Hepatocyte (in vitro differentiated cells): ENCODE data around the gene C16orf92. TPM values are rescaled to one million over a fixed set of nuclear protein-coding genes. Genes with fewer than 3 reads are reported as not detected.
A peak's percentile ranks its signal among the peaks of the same experiment; 100 is the strongest.

Experiments
- DNase-seq: peaks from one replicate; pipeline ENCODE4 v3.0.0-alpha.2; 2016; ENCODE audit warnings: low spot score
- H2AFZ ChIP-seq: fragments of 200-600 bp; sonication (generic); 2 replicates; pipeline ENCODE4 v1.6.0; 2016; ENCODE audit warnings: antibody characterized with exemption, mild to moderate bottlenecking
- H3K27ac ChIP-seq: fragments of 200-600 bp; sonication (generic); 2 replicates; pipeline ENCODE4 v1.5.1; 2016; ENCODE audit warnings: mild to moderate bottlenecking
- H3K27me3 ChIP-seq: fragments of 200-600 bp; sonication (generic); 2 replicates; pipeline ENCODE4 v1.6.1; 2016
- H3K36me3 ChIP-seq: fragments of 200-600 bp; sonication (generic); replicated peaks from 2 replicates; pipeline ENCODE4 v1.5.1; 2016; ENCODE audit warnings: low read depth; ENCODE audit not compliant: insufficient read depth
- H3K4me1 ChIP-seq: fragments of 200-600 bp; sonication (generic); 2 replicates; pipeline ENCODE4 v1.5.1; 2016; ENCODE audit warnings: mild to moderate bottlenecking, moderate library complexity; ENCODE audit not compliant: insufficient read depth
- H3K4me2 ChIP-seq: fragments of 200-600 bp; sonication (generic); 2 replicates; pipeline ENCODE4 v1.6.0; 2016
- H3K4me3 ChIP-seq: fragments of 200-600 bp; sonication (generic); 2 replicates; pipeline ENCODE4 v1.5.1; 2016; ENCODE audit warnings: mild to moderate bottlenecking
- H3K79me2 ChIP-seq: fragments of 200-600 bp; sonication (generic); 2 replicates; pipeline ENCODE4 v1.6.0; 2017; ENCODE audit warnings: mild to moderate bottlenecking
- H3K9me2 ChIP-seq: fragments of 200-600 bp; sonication (generic); replicated peaks from 2 replicates; pipeline ENCODE4 v1.6.0; 2017; ENCODE audit warnings: mild to moderate bottlenecking; ENCODE audit not compliant: insufficient read depth
- H3K9me3 ChIP-seq: fragments of 200-600 bp; sonication (generic); 2 replicates; pipeline ENCODE4 v1.5.1; 2016; ENCODE audit warnings: low read depth, mild to moderate bottlenecking
- H4K20me1 ChIP-seq: fragments of 200-600 bp; sonication (generic); 2 replicates; pipeline ENCODE4 v1.6.0; 2016; ENCODE audit warnings: mild to moderate bottlenecking; ENCODE audit not compliant: insufficient read depth, poor library complexity, severe bottlenecking
- CTCF ChIP-seq: fragments of 200-600 bp; sonication (generic); IDR thresholded peaks from 2 replicates; pipeline ENCODE4 v1.5.1; 2016; ENCODE audit warnings: antibody characterized with exemption, mild to moderate bottlenecking; ENCODE audit not compliant: poor library complexity
- EZH2 ChIP-seq: fragments of 200-600 bp; sonication (generic); IDR thresholded peaks from 2 replicates; pipeline ENCODE4 v1.6.1; 2016; ENCODE audit warnings: antibody characterized with exemption, mild to moderate bottlenecking, borderline replicate concordance
- EZH2phosphoT487 ChIP-seq: fragments of 200-600 bp; sonication (generic); IDR thresholded peaks from one replicate; pipeline ENCODE4 v1.6.1; 2018; ENCODE audit warnings: antibody characterized with exemption, mild to moderate bottlenecking, low read depth, moderate library complexity; ENCODE audit not compliant: unreplicated experiment, severe bottlenecking
- WGBS: methylation state at CpG from one replicate; pipeline ENCODE4 v1.1.6; 2016; ENCODE audit warnings: low lambda C conversion rate; ENCODE audit errors: missing lambda C conversion rate; 5-methylcytosine and 5-hydroxymethylcytosine counted together
- polyA plus RNA-seq: library from polyadenylated mRNA; unstranded; fragments of >200 nt; fragmentation: Nextera tagmentation; extraction: Ambion mirVana; gene quantifications from 2 replicates; pipeline ENCODE4 v1.2.1, GENCODE V29; 2016
- total RNA-seq: library from RNA; depleted of rRNA; stranded (reverse); fragments of >200 nt; gene quantifications from 2 replicates; pipeline ENCODE4 v1.2.3, GENCODE V29; 2014

C16orf92 gene
- total and polyA plus RNA-seq, 2 experiments from 2014 or later: not detected

- H3K27me3 ChIP-seq: peaks cover 47% of the 10 kb centered on the region
- no peaks in the 10 kb centered on the region for H4K20me1 ChIP-seq
- no peak overlapping the region for H3K27ac ChIP-seq
- no peaks in the 10 kb centered on the region for H3K36me3 ChIP-seq
- no peaks in the 10 kb centered on the region for H3K9me3 ChIP-seq
- 91% methylated on average over 13 of the region's 18 CpGs for WGBS
- no peak overlapping the region for H3K4me2 ChIP-seq
- H2AFZ ChIP-seq: no peak overlapping the region
- no peak overlapping the region for H3K4me3 ChIP-seq
- no peaks in the 10 kb centered on the region for H3K9me2 ChIP-seq
- TF ChIP-seq EZH2: no peak
- TF ChIP-seq EZH2phosphoT487: no peak
- TF ChIP-seq CTCF: no peak
- H3K4me1 ChIP-seq: peaks cover 6% of the 10 kb centered on the region
- H3K79me2 ChIP-seq: no peaks in the 10 kb centered on the region
- DNase-seq: no peak
Measured at GRCh38 chr16:30026449-30026848, 3.5 kb downstream of the C16orf92 start.

- Histone ChIP-seq H3K9me2 (no peaks in the 10 kb centered on the region), H3K4me1 (peaks cover 7% of the 10 kb centered on the region), H3K36me3 (no peaks in the 10 kb centered on the region), H3K27me3 (peaks cover 61% of the 10 kb centered on the region), H3K79me2 (no peaks in the 10 kb centered on the region), H3K9me3 (no peaks in the 10 kb centered on the region), H3K4me2 (no peak overlapping the region), H2AFZ (no peak overlapping the region), H3K4me3 (no peak overlapping the region), H4K20me1 (no peaks in the 10 kb centered on the region), H3K27ac (no peak overlapping the region)
- TF ChIP-seq EZH2phosphoT487: no peak
- TF ChIP-seq CTCF: no peak
- TF ChIP-seq EZH2: no peak
- DNase-seq: no peak
- 69% methylated on average over 13 of the region's 13 CpGs for WGBS
Measured at GRCh38 chr16:30027588-30028437, 4.8 kb downstream of the C16orf92 start.

- WGBS: 22% methylated on average over 18 of the region's 18 CpGs
- DNase-seq: peak; percentile 61
- no peaks in the 10 kb centered on the region for H3K79me2 ChIP-seq
- no peaks in the 10 kb centered on the region for H3K9me2 ChIP-seq
- H3K9me3 ChIP-seq: no peaks in the 10 kb centered on the region
- no peak overlapping the region for H3K4me2 ChIP-seq
- TF ChIP-seq CTCF (no peak), EZH2 (no peak), EZH2phosphoT487 (no peak)
- peaks cover 7% of the 10 kb centered on the region for H3K4me1 ChIP-seq
- H3K27me3 ChIP-seq: peaks cover 67% of the 10 kb centered on the region
- no peaks in the 10 kb centered on the region for H3K36me3 ChIP-seq
- H4K20me1 ChIP-seq: no peaks in the 10 kb centered on the region
- H3K27ac ChIP-seq: no peak overlapping the region
- no peak overlapping the region for H3K4me3 ChIP-seq
- no peak overlapping the region for H2AFZ ChIP-seq
Measured at GRCh38 chr16:30028438-30029076, 5.6 kb downstream of the C16orf92 start.
